Adrenal gland (tissue), 12 donors: ENCODE measurements around the gene POLR2J. TPM values are rescaled to one million over a fixed set of nuclear protein-coding genes. Genes with fewer than 3 reads are reported as not detected.

ENCODE experiments used
- DNase-seq, 7 donors: peaks; one replicate each; pipeline ENCODE4 v3.0.0-alpha.2; 2019 to 2020
- H3K27ac ChIP-seq, 5 donors: fragments of 200-600 bp; sonication (generic) in 4 of 5; 1 replicate in 3 of 5; 2 replicates in 2 of 5; pipeline versions ENCODE4 v1.5.1 to v1.8.0; 2016 to 2020; ENCODE audit warnings: mild to moderate bottlenecking in 1 of 5
- H3K27me3 ChIP-seq: fragments of 200-600 bp; 2 replicates; pipeline ENCODE4 v1.8.0; 2021
- H3K36me3 ChIP-seq, 2 donors: fragments of 200-600 bp; replicated peaks in 1 of 2; 1 replicate in 1 of 2; 2 replicates in 1 of 2; pipeline versions ENCODE4 v1.5.1 to v1.8.0; 2018 to 2022
- H3K4me1 ChIP-seq, 2 donors: fragments of 200-600 bp; replicated peaks in 1 of 2; 1 replicate in 1 of 2; 2 replicates in 1 of 2; pipeline versions ENCODE4 v1.5.1 to v1.8.0; 2018 to 2021
- H3K4me3 ChIP-seq, 4 donors: fragments of 200-600 bp; sonication (generic) in 3 of 4; one replicate each; pipeline ENCODE4 v1.5.1; 2016 to 2018
- H3K9me3 ChIP-seq, 3 donors: fragments of 200-600 bp; sonication (generic) in 1 of 3; replicated peaks in 1 of 3; 1 replicate in 2 of 3; 2 replicates in 1 of 3; pipeline versions ENCODE4 v1.5.1 to v1.8.0; 2016 to 2021
- POLR2A ChIP-seq, 2 donors: fragments of 450-650 bp; IDR thresholded peaks; one replicate each; pipeline ENCODE4 v1.6.1; 2017; ENCODE audit warnings: antibody characterized with exemption in 2 of 2, mild to moderate bottlenecking in 2 of 2, moderate library complexity in 1 of 2
- WGBS, 4 donors: extraction: QIAGEN DNeasy Blood & Tissue Kit in 2 of 4; methylation state at CpG; one replicate each; pipeline versions ENCODE4 v1.1.5 to v1.1.7; 2013 to 2017; 5-methylcytosine and 5-hydroxymethylcytosine counted together
- intact Hi-C, 2 donors: fragments of 100-400 bp; cut with DNase I; formaldehyde crosslinking; loops; one replicate each; pipeline versions ENCODE4 v1.14.1 to v1.15.0; 2022 to 2023
- polyA plus RNA-seq, 3 donors: library from polyadenylated mRNA; stranded (reverse); fragments of 200-250 nt in 2 of 3; fragments of 350-450 nt in 1 of 3; fragmentation: Illumina TruSeq in 1 of 3; extraction: RNeasy Lipid Tissue Mini Kit (QIAGEN cat#74804) in 1 of 3; gene quantifications; one replicate each; pipeline ENCODE4 v1.2.3, GENCODE V29; 2013 to 2014
- total RNA-seq, 9 donors: library from RNA; depleted of rRNA in 4 of 9; stranded (reverse); fragments of >200 nt in 4 of 9; fragments of 120-200 nt in 1 of 9; fragmentation: NEBNext Ultra II Directional in 1 of 9; extraction: Animal tissue kit (Norgen Biotek cat#: 25700) in 1 of 9; gene quantifications; one replicate each; pipeline versions ENCODE4 v1.1.0 to v1.2.4, GENCODE V29; 2013 to 2023
- TF ChIP-seq, protein P1 (sequence below), 6 experiments: fragments of 450-650 bp in 4 of 6; fragments of 200-600 bp in 2 of 6; sonication (generic) in 1 of 6; IDR thresholded peaks; 1 replicate in 5 of 6; 2 replicates in 1 of 6; pipeline versions ENCODE4 v1.5.1 to v1.8.0; 2016 to 2021; ENCODE audit warnings: antibody characterized with exemption in 6 of 6, mild to moderate bottlenecking in 2 of 6, moderate library complexity in 1 of 6
- donor health status: healthy with polysubstance abuse.
- donor health status: Bipolar disorder and iron deficiency.
- donor health status: DM: yes; HTN: yes; CAD: no.
- donor health status: DM: no; HTN: no; CAD: no.
- donor health status: DM: no; HTN: no; CAD: no.
- donor health status: DM: yes; HTN: yes; CAD: no.

Gene POLR2J
- total and polyA plus RNA-seq, 12 donors, result 15.0 to 295 (median 58.6) TPM

GRCh38 chr7:102469351-102469971 is 9.3 kb downstream of the POLR2J start:
- Histone ChIP-seq H3K4me1 (peaks cover 16 to 27% of the 10 kb centered on the region in 2 donors), H3K27ac (peak overlapping the region in 4 of 5 donors; percentile 21 to 72 (median 43)), H3K27me3 (no peaks in the 10 kb centered on the region), H3K9me3 (no peaks in the 10 kb centered on the region), H3K4me3 (no peak overlapping the region), H3K36me3 (peaks cover 0 to 18% of the 10 kb centered on the region in 2 donors)
- DNase-seq, result peak in 6 of 7 donors; percentile 49 to 81 (median 78)
- WGBS, 4 donors, result 35 to 72% (median 57%) methylated on average over 5 to 24 of the region's 24 CpGs
- intact Hi-C loops, result loop anchor here in 1 of 2 donors (10.0 kb wide), 1 partner anchor 55 kb away; no protein-coding TSS in a partner anchor
- no peak for TF ChIP-seq POLR2A (IDR thresholded peaks at IDR 0.05)
- TF ChIP-seq, protein P1, sequence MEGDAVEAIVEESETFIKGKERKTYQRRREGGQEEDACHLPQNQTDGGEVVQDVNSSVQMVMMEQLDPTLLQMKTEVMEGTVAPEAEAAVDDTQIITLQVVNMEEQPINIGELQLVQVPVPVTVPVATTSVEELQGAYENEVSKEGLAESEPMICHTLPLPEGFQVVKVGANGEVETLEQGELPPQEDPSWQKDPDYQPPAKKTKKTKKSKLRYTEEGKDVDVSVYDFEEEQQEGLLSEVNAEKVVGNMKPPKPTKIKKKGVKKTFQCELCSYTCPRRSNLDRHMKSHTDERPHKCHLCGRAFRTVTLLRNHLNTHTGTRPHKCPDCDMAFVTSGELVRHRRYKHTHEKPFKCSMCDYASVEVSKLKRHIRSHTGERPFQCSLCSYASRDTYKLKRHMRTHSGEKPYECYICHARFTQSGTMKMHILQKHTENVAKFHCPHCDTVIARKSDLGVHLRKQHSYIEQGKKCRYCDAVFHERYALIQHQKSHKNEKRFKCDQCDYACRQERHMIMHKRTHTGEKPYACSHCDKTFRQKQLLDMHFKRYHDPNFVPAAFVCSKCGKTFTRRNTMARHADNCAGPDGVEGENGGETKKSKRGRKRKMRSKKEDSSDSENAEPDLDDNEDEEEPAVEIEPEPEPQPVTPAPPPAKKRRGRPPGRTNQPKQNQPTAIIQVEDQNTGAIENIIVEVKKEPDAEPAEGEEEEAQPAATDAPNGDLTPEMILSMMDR (IDR thresholded peaks at IDR 0.05), result no peak

DNA sequence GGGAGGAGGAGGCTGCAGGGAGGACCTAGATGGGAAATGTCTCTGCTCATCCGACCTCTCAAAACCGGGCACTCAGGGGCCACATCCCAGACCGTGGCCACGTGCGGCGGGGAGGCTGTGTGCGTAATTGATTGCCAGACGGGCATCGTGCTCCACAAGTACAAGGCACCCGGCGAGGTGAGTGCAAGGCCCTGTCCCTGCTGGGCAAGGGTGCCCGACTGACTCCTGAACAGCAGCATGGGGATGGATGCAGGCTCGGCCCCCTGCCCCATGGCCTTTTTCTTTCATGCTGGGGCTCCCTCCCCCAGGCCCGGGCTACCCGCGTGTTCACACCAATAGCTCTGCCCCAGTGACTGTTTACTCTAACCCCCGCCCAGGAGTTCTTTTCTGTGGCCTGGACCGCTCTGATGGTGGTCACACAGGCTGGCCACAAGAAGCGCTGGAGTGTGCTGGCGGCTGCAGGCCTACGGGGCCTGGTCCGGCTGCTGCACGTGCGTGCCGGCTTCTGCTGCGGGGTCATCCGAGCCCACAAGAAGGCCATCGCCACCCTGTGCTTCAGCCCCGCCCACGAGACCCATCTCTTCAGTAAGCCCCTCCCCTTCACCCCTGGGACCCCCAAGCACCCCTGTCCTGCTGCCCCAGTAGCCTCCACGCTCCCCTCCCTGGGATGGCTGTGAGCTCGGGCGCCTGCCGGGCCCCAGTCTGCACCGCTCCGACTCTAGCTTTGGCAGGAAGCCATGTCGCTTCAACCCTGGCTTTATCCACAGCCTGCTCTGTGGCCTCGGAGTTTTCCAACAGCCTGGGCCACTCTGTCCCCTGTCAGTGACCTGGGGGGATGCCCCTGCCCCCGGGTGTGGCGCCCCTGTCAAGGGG is 10.0 kb downstream of the POLR2J start:
- Histone ChIP-seq H3K27me3 (no peaks in the 10 kb centered on the region), H3K4me3 (no peak overlapping the region), H3K27ac (peak overlapping the region in 4 of 5 donors; percentile 21 to 72 (median 43)), H3K36me3 (peaks cover 0 to 18% of the 10 kb centered on the region in 2 donors), H3K4me1 (peaks cover 20 to 31% of the 10 kb centered on the region in 2 donors), H3K9me3 (no peaks in the 10 kb centered on the region)
- DNase-seq, result peak; percentile 74 to 90 (median 83)
- 55 to 66% (median 58%) methylated on average over 16 to 40 of the region's 40 CpGs for WGBS, 4 donors
- intact Hi-C loops, result loop anchor here in 1 of 2 donors (10.0 kb wide), 1 partner anchor 54 kb away; no protein-coding TSS in a partner anchor
- no peak for TF ChIP-seq POLR2A (IDR thresholded peaks at IDR 0.05)
- TF ChIP-seq, protein P1 (IDR thresholded peaks at IDR 0.05), result no peak

DNA sequence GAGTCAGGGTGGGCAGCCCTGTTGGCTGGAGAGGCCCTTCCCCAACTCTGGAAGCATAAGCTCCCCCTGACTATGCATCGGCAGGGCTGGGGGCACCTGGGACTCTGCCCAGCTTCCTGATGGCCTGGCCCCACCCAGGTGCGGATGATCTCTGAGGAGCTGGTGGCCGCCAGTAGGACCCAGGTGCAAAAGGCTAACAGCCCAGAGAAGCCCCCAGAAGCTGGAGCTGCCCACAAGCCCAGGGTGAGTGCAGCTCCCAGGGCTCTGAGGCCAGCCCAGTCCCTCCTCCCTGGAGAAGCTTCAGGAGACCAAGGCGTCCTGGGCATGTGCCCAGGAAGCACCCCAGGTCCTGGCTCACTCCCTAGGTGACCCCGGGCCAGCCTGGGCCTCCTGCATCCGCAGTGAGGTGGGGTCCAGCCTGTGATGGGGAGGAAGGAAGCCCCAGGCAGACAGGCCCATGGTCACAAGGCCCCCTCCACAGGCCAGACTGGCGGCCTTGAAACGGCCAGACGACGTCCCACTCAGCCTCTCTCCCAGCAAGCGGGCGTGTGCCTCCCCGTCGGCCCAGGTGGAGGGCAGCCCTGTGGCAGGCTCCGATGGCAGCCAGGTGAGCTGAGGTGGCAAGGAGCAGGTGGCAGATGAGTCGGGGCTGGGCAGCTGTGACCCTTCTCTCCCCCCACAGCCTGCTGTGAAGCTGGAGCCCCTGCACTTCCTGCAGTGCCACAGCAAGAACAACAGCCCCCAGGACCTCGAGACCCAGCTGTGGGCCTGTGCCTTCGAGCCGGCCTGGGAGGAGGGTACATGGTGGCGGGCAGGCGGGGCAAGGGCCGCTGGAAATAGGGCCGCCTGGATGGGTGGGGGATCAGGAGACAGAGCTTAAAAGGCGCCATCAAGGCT is 10.9 kb downstream of the POLR2J start:
- Histone ChIP-seq H3K4me1 (peaks cover 27 to 33% of the 10 kb centered on the region in 2 donors), H3K27me3 (no peaks in the 10 kb centered on the region), H3K36me3 (peaks cover 0 to 9% of the 10 kb centered on the region in 2 donors), H3K4me3 (no peak overlapping the region), H3K9me3 (no peaks in the 10 kb centered on the region), H3K27ac (peak overlapping the region in 2 of 5 donors; percentile 30 to 72)
- intact Hi-C loops, result loop anchor here in 1 of 2 donors (10.0 kb wide), 1 partner anchor 53 kb away; no protein-coding TSS in a partner anchor
- DNase-seq, result peak in 1 of 7 donors; percentile 32
- no peak for TF ChIP-seq POLR2A (IDR thresholded peaks at IDR 0.05)
- TF ChIP-seq, protein P1 (IDR thresholded peaks at IDR 0.05), result no peak
- 74 to 91% (median 75%) methylated on average over 4 to 24 of the region's 24 CpGs for WGBS, 4 donors
